ENCODE data around the gene LPAR3.

DNA sequence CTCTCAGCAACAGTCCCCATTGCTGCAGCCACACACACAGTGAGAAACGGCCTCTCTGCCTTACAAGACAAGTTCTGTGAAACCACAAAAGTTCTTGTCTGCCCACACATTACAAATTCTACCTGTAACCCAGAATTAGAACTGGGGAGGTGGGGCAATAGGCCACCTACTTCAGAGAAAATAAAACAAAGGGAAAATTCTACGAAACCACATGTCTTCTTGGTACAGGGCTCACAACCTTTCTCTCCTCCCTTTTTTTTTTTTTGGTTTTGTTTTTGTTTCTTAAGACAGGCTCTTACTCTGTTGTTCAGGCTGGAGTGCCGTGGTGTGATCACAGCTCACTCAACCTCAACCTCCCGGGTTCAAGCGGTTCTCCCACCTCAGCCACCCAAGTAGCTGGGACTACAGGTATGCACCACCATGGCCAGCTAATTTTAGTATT lies 30.2 kb downstream of the LPAR3 start:
- TF ChIP-seq, protein P1, sequence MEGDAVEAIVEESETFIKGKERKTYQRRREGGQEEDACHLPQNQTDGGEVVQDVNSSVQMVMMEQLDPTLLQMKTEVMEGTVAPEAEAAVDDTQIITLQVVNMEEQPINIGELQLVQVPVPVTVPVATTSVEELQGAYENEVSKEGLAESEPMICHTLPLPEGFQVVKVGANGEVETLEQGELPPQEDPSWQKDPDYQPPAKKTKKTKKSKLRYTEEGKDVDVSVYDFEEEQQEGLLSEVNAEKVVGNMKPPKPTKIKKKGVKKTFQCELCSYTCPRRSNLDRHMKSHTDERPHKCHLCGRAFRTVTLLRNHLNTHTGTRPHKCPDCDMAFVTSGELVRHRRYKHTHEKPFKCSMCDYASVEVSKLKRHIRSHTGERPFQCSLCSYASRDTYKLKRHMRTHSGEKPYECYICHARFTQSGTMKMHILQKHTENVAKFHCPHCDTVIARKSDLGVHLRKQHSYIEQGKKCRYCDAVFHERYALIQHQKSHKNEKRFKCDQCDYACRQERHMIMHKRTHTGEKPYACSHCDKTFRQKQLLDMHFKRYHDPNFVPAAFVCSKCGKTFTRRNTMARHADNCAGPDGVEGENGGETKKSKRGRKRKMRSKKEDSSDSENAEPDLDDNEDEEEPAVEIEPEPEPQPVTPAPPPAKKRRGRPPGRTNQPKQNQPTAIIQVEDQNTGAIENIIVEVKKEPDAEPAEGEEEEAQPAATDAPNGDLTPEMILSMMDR (conservative IDR thresholded peaks at IDR 0.05; ENCODE audit: low read depth, low read length), result no peak
- TF ChIP-seq EZH2 (IDR thresholded peaks at IDR 0.05; ENCODE audit: borderline replicate concordance, low read depth, low read length, poor library complexity, severe bottlenecking), result no peak

All from A673 (cell line).